ENCODE data around the gene FKBP15.
"Not testable (repeated sequence)": the region's sequence is repeated elsewhere in the genome, so short reads cannot be mapped to it uniquely, and the experiment has no call there.

The FKBP15 gene

GRCh38 chr9:113148372-113148705 is 72.7 kb downstream of the FKBP15 start:
- no peak for DNase-seq

- no peak for DNase-seq
Observed at GRCh38 chr9:113143432-113144227, 77.4 kb downstream of the FKBP15 start.

- DNase-seq, result not testable (repeated sequence)
Observed at GRCh38 chr9:113140896-113141295, 80.2 kb downstream of the FKBP15 start.

- no peak for DNase-seq
Observed at GRCh38 chr9:113139953-113140352, 81.1 kb downstream of the FKBP15 start.

- no peak for DNase-seq
Observed at GRCh38 chr9:113139225-113139829, 81.8 kb downstream of the FKBP15 start.

GRCh38 chr9:113138760-113139159 is 82.3 kb downstream of the FKBP15 start:
- DNase-seq, result no peak

- no peak for DNase-seq
Observed at GRCh38 chr9:113137196-113138168, 83.6 kb downstream of the FKBP15 start.

- DNase-seq, result no peak
Observed at GRCh38 chr9:113131689-113132151, 89.4 kb downstream of the FKBP15 start.

- no peak for DNase-seq
Observed at GRCh38 chr9:113129884-113130283, 91.2 kb downstream of the FKBP15 start.

- no peak for DNase-seq
Observed at GRCh38 chr9:113129466-113129865, 91.6 kb downstream of the FKBP15 start.

GRCh38 chr9:113125386-113126035 is 95.6 kb downstream of the FKBP15 start:
- DNase-seq, result no peak

GRCh38 chr9:113118829-113119228 is 102.2 kb downstream of the FKBP15 start:
- DNase-seq, result not testable (repeated sequence)

All from effector CD4-positive, alpha-beta T cell (primary cell).